GM19438 (cell line): ENCODE data around the gene SMIM13.

ENCODE experiments used
- ATAC-seq: cut with Tn5 transposase; IDR thresholded peaks from one replicate; pipeline ENCODE4 v1.9.1; 2021; ENCODE audit warnings: low read depth; ENCODE audit not compliant: unreplicated experiment

The SMIM13 gene

GRCh38 chr6:11120271-11121005 lies 26.8 kb downstream of the SMIM13 start:
- ATAC-seq: no peak

DNA sequence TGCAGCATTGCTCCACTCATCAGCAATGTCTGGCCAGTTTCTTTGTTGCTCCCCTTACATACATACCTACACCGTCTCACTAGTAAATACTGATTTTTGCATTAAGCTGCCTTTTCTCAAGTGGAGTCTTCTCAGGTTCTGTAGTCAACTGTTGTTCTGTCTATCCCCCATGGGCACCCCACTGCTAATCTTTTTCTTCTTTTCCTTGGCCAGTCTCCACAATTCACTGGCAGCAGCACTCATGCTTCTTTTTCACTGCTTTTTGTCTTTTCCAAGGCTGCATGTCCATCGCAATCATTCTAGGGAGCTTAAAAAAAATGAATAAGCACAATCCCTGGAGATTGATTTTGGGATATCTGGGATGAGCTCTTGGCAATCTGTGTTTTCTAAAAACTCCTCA lies 28.2 kb downstream of the SMIM13 start:
- ATAC-seq: no peak

GRCh38 chr6:11122380-11122779 lies 28.7 kb downstream of the SMIM13 start:
- no peak for ATAC-seq

DNA sequence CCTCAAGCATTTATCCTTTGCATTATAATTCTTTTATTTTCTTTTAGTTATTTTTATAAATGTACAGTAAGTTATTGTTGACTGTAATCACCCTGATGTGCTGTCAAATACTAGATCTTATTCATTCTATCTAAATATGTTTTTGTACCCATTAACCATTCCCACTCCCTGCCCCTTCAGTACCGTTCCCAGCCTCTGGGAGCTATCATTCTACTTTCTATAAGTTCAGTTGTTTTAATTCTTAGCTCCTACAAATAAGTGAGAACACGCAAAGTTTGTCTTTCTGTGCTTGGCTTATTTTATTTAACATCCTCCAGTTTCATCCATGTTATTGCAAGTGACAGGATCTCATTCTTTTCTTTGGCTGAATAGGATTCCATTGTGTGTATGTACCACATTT lies 30.3 kb downstream of the SMIM13 start:
- no peak for ATAC-seq

DNA sequence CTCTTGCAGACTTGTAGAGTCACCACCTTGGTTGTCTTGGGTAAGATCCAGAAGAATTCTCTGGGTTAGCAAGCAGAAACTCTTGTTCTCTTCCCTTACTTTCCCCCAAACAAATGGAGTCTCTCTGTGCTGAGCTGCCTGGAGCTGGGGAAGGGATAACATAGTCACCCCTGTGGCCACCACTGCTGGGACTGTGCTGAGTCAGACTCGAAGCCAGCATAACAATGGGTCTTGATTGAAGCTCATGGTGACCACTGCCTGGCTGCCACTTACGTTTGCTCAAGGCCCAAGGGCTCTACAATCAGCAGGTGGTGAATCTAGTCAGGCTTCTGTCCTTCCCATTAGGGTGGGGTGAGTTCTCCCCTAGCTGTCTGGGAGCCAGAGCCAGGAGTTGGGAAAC lies 33.2 kb downstream of the SMIM13 start:
- no peak for ATAC-seq

GRCh38 chr6:11128608-11129007 lies 35.0 kb downstream of the SMIM13 start:
- no peak for ATAC-seq

GRCh38 chr6:11129908-11130565 lies 36.4 kb downstream of the SMIM13 start:
- no peak for ATAC-seq

- no peak for ATAC-seq
These were observed 37.0 kb downstream of the SMIM13 start for GRCh38 chr6:11130605-11131004.

- ATAC-seq: no peak
These were observed 38.7 kb downstream of the SMIM13 start for GRCh38 chr6:11132194-11132888.

DNA sequence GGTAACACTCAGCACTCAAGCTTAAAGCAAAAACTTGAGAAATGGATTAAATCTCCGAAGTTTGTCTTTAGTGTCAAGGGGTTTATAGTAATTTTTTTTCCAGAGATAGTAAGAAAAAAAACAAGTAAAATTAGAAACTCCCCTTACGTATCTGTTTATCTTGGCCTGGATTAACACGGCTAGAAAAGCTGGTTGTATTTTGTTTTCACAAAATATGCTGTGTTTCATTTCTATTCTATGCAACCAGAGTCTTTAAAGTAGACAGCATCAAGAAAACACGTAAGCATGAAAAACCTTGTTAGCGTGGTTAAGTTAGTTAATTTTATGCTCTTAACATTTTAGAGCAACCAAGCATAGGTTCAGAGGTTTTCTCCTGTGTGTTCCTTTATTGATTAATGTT lies 39.6 kb downstream of the SMIM13 start:
- ATAC-seq: no peak

DNA sequence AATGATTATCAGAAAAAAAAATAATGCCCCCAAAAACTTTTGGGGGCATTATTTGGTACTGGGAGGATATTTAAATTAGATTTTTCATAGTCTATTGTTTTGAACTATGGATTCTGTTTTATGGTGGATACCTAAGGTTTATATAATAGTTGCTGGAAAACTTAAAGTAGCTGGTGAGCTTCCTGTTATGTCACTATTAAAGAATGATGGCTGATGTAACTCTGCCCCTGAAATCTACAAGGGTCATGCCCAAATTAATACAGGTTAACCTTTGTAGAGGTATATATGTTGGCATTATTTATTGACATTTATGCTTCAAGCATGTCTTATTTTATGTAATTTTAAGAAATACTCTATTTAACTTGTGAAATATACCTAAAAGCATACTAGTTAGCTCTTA lies 43.2 kb downstream of the SMIM13 start:
- no peak for ATAC-seq

- no peak for ATAC-seq
These were observed 45.7 kb downstream of the SMIM13 start for GRCh38 chr6:11139051-11139960.

- ATAC-seq: no peak
These were observed 46.4 kb downstream of the SMIM13 start for GRCh38 chr6:11140056-11140455.

- ATAC-seq: no peak
These were observed 47.7 kb downstream of the SMIM13 start for GRCh38 chr6:11141295-11141694.

DNA sequence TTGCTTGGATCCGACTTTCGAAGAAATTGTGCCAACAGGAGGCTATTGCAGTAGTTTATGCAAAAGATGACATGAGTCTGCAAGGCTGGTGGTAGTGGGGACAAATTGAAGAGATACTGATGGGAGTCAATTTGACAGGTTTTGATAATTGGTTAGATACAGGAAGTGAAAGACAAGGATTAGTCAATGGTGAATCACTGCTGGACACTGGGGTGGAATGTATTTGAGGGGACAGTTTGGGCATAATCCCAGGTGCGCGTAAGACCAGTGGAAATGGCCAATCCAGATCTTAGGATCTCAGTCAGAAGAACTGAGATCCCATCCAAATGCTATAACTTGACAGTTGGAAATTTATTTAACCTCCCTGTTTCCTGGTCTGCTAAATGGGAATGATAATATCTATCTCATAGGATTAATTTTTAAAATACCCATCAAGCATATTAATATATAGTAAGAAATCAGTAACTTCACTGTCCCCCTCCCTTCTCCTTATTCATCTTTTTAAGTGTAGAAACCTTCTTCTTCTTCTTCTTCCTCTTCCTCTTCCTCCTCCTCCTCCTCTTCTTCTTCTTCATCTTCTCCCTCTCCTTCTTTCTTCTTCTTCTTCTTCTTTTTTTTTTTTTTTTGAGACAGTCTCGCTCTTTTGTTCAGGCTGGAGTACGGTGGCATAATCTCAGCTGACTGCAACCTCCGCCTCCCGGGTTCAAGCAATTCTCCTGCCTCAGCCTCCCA lies 48.8 kb downstream of the SMIM13 start:
- no peak for ATAC-seq

DNA sequence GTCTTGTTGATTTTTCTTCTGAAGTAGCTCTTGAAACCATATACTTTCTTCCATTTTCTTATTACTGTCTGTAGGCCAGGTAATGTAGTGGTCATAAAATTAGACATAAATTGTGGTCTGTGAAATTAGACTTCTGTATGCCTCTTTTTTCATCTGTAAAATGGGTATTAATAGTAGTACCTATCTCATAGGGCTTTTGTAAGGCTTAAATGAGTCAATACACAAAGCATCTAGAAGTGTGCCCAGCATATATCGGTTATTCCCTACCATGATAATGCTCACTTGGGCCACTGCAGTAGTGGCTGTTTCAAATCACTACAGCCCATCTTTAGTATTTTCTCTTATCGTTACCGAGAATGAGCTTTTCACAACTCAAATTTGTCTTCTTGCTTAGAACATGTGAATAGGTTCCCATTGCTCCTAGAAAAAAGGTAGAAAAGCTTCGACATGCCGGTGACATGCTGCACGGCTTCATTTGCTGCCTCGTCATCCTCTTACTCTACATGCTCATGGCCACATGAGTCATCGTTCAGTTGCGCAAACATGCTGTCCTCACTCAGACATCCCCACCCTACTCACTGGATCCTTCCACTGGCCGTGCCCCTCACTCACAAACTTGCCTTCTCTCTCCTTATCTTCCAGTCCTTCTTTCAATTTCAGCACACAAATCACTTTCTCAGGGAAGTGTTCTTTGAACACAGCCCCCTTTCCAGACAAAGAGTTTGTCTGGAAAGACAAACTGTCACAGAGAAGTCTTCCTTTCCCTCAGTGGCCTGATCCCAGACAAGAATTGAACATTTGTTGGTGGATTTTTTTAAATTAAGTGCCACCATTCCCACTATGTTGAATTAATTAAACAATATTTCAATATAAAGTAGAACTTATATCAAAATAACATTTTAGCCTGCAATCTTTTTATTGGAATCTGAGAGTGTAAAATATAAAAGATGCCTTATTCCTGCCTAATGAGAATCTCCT lies 50.0 kb downstream of the SMIM13 start:
- no peak for ATAC-seq

DNA sequence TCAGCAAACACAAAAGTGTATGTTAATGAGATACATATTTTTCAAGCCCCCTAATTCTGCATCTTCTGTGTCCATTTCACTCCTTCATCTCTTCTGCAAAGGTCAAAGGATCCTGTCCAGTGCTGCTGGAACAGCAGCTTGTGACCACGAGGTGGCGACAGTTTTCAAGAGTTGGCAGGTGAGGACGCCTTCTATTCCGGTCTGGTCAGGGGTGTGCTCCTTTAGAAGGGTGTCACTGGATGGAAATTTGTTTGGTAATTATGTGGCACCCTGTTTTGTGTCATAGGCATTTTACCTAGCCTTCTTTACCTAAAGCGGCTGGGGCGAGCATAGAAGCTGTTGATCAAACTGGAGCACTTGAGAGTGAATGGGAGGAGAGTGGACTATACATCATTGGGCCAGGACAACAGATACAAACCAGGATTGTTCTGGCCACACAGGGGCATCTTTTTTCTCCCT lies 50.8 kb downstream of the SMIM13 start:
- ATAC-seq: peak; percentile 82

DNA sequence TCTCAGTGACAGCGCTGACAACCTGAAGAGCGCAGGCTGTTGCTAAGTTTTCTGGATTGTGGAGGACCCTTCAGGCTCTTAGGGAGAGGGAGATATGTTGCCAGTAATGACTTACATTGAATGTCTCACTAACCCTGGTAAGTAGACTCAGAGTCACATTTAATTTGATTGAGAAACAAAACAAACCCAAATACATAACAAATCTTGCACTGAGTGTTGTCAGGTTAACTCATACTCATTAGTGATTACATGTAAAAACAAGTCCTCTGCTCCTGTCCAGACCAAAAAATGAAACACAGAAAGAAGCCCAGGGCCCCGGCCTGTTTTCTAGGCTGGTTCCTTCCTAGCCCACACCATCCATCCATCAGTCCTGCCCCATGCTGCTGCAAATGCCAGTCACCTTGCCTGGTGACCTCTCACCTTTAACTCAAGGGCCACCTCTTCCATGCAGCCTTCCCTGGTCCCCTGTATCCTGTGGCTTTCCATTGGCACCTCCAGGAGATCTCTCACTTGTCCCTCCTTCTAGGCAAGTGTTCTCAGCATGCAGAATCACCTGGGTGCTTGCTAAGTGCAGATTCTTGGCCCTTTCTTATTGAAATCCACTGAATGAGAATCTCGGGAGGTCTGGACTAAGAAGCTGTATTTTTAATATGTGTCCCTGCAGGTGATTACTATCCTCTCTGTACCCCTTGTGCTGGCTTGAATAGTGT lies 52.6 kb downstream of the SMIM13 start:
- no peak for ATAC-seq
